GM21360 (cell line): ENCODE results near the gene ZMIZ2.
"Not testable (repeated sequence)": the region's sequence is repeated elsewhere in the genome, so short reads cannot be mapped to it uniquely, and the experiment has no call there.

Experiments used
- ATAC-seq: cut with Tn5 transposase; IDR thresholded peaks from one replicate; pipeline ENCODE4 v1.9.1; 2021; ENCODE audit warnings: mild to moderate bottlenecking, moderate library complexity; ENCODE audit not compliant: unreplicated experiment

Gene ZMIZ2

DNA sequence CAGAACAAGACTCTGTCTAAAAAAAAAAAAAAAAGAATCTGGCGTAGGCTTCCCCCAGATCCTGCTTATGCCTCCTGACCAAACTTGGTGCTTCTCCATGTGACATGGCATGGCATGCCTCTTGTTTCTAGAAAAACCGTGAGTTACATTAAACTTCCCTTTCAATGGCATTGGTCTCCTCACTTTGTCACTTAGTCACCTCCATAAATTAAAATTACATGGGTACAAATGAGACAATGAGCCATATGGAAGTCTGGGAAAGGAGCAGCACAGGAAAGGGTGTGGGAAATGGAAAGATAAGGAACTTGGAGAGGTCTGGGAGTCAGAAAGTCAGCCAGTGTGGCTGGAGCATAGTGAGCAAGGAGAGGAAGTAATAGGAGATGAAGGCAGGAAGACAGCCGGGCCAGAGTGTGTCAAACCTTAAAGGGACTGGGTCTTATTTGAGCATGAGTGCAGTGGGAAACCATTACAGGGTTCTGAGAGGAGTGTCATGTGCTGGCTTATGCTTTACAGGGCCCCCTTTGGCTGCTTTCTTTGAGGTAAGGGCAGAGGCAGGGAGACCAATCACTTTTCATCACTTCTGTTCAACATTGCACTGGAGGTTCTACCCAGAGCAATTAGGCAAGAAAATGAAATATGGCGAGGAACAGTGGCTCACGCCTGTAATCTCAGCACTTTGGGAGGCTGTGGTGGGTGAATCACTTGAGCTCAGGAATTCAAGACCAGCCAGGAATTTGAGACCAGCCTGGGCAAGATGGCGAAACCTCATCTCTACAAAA, 21.3 kb upstream of the ZMIZ2 start:
- ATAC-seq, result no peak

DNA sequence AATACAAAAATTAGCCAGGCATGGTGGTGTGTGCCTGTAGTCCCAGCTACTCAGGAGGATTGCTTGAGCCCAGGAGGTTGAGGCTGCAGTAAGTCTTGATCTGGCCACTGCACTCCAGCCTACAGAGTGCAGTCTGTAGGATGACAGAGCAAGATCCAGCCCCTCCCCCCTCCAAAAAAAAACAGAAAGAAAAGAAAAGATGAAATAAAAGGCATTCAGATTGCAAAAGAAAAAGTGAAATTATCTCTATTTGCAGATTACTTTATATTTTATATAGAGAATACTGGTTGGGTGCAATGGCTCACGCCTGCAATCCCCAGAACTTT, 20.7 kb upstream of the ZMIZ2 start:
- ATAC-seq, result no peak

DNA sequence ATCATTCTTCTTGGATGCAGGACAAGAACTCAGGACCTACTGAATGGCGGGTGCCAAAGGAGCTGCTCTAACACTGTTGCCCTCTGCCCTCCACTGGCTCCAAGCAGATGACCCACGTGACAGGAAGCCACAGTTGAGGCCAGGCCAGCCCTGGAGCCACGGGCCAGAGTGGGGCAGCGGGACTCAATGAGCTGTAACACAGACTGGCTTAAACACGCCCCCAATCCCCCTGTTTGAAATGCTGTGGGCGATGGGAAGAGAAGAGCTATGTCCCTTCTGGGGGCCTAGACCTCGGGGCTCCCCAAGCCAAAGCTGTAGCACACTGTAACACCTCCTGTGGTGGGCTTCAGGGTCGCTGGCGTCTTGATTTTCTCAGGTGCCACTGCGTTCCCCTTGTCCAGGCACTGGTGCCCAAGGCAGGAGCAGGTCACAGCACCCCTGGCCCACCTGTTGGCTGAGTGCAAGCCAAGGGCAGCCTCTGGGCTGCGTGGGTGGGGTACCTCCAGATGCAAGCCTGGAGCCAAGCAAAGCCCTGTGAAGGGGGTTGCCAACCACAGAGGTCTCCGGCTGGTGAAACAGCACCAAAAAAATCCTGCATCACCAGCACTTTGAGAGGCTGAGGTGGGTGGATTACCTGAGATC, 18.6 kb upstream of the ZMIZ2 start:
- ATAC-seq, result no peak

DNA sequence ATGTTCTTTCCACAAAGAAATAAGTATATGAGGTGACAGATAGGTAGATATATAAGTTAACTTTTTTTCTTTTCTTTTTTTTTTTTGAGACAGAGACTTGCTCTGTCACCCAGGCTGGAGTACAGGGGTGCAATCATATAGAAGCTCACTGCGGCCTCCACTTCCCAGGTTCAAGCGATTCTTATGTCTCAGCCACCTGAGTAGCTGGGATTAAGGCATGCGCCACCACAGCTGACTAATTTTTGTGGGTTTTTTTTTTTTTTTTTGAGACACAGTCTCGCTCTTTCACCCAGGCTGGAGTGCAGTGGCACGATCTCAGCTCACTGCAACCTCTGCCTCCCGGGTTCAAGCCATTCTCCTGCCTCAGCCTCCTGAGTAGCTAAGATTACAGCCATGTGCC, 15.7 kb upstream of the ZMIZ2 start:
- ATAC-seq, result not testable (repeated sequence)

DNA sequence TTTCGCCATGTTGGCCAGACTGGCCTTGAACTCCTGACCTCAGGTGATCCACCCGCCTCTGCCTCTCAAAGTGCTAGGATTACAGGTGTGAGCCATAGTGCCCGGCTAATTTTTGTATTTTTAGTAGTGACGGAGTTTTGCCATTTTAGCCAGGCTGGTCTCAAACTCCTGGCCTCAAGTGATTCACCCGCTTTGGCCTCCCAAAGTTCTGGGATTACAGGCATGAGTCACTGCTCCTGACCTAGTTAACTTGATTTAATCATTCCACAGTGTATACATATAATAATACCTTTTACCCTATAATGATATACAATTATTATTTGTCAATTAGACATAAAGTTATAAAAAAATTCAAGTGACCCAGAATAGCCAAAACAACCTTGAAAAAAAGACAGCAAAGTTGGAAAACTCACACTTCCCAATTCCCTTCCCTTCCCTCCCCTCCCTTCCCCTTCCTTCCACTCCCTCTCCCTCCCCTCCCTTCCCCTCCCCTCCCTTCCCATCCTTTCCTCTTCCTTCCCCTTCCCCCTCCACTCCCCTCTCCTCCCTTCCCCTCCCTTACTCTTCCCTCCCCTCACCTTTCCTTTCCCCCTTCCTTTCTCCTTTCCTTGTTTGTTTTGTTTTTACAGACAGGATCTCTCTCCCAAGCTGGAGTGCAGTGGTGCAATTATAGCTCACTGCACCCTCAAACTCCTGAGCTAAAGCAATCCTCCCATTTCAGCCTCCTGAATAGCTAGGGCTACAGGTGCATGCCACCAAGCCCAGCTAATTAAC, 14.8 kb upstream of the ZMIZ2 start:
- ATAC-seq, result no peak

DNA sequence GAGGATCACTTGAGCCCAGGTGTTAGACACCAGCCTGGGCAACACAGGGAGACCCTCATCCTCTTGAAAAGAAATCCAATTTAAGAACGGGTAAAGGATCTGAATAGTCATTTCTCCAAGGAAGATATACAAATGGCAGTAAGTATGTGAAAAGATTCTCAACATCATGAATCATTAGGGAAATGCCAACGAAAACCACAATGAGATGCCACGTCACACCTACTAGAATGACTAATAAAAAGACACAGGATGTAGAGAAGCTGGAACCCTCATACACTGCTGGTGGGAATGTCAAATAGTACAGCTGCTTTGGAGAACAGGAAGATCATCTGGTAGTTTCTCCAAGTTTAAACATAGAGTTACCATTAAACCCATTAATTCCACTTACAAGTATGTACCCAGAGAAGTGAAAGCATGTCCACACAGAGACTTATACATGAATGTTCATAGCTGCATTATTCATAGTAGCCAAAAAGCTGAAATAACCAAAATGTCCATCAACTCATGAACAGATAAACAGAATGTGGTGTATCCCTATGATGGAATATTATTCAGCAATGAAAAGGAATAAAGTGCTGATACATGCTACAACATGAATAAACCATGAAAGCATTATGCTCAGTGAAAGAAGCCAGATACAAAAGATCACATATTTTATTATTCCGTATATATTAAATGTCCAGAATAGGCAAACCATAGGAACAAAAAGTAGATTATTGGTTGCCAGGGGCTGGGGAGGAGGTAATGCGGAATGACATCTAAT, 13.1 kb upstream of the ZMIZ2 start:
- no peak for ATAC-seq

DNA sequence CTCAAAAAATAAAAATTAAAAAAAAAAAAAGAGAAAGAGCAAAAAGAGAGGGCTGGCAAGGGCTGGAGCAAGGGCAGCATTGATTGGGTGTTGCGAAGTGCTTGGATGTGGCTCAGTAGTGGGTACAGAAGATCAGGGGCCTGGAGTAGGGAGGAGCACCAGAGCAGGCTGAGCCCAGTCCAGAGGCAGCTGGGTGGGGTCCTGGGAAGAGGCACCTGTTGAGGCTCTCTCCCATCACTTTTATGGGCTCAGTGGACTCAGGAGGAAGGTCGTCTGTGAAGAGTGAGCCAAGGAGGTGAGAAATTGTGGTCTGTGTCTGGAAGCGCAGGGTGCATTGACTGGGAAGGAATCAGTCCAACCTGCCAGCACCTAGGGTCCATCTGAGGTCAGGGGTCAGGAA, 11.8 kb upstream of the ZMIZ2 start:
- ATAC-seq, result no peak

DNA sequence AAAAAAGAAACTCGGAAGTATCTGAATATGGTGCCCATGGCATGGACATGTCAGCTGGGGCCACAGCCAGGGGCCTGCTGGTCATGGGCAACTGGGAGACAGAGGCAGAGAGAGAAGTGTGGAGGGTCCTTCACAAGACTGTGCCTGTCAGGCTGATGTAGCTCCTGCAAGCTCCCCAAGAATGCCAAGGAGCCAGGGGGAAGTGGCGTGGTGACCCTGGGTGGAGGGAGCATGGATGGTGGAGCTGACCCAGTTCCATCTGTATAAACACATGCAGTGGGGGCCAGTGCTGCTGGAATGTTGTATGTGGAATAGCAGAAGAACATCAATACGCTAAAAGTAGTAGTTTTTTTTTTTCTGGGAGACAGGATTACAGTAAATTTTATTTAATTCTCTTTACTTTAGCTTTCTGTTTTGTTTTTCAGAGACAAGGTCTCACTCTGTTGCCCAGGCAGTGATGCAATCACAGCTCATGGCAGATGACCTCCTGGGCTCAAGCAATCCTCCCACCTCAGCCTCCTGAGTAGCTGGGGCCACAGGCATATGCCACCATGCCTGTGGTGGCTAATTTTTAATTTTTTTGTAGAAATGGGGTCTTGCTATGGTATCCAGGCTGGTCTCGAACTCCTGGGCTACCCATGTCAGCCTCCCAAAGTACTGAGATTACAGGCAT, 10.5 kb upstream of the ZMIZ2 start:
- no peak for ATAC-seq

DNA sequence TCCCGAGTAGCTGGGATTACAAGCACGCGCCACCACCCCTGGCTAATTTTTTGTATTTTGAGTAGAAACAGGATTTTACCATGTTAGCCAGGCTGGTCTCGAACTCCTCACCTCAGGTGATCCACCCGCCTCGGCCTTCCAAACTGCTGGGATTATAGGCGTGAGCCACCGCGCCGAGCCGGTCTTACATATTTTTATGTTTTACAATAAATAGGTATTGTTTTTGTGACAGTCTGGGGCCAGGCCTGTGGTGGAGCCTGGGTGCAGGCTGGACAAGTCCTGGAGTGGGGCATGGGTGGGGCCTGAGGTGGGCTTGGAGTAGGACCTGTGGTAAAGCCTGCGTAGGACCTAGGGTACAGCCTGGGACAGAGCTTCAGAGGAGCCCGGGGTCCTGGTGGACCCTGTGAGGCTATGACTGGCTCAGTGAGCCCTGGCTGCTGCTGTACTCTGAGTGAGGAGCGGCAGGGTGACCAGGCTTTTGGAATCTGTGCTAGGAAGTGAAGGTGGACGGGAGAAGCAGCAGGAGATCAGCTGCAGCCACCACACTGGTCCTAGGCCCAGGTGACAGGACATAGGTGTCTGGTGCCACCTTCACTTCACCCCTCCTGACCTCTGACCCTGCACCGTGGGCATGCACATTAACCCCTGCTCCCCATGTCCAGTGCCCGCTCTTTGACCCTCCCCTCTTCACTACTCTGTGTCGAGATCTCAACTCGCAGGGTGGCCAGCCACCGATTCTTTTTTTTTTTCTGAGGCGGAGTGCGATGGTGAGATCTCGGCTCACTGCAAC, 9.6 kb upstream of the ZMIZ2 start:
- no peak for ATAC-seq

DNA sequence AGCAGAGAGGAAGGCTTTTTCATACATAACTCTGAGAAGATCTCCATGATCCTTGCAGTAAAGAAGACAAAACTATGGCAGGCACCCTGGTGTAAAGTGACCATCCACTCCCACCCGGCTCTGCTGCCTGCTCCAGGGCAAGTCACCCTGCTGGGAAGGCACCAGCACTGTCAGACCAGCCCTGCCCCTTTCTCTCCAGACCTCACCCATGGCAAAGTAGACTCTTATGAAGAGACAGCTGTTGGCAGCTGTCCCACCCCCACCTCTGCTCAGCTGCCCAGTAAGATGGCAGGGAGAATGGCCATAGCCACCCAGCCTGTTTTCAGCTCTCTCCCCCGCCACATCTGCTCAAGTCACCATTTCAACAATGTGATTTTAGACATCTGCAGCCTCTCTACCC, 8.6 kb upstream of the ZMIZ2 start:
- no peak for ATAC-seq

DNA sequence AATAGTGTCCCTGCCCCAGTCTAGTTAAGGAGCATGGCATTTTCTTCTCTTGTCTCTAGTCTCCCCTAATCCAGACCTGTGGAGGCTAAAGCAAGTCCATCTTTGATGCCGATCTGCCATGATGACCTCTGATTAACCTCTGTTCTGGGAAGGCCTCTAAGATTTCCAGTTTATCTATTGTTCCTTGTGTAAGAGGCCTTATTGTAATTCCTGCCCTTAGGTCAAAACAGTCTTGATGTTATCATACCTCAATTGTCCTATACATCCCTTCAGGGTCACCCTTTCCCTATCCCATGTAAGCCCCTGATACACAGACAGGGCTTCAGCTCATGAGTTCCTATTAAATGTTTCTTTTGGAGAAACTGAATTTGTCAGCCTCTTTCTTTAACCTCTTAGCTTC, 4.9 kb upstream of the ZMIZ2 start:
- ATAC-seq, result no peak

DNA sequence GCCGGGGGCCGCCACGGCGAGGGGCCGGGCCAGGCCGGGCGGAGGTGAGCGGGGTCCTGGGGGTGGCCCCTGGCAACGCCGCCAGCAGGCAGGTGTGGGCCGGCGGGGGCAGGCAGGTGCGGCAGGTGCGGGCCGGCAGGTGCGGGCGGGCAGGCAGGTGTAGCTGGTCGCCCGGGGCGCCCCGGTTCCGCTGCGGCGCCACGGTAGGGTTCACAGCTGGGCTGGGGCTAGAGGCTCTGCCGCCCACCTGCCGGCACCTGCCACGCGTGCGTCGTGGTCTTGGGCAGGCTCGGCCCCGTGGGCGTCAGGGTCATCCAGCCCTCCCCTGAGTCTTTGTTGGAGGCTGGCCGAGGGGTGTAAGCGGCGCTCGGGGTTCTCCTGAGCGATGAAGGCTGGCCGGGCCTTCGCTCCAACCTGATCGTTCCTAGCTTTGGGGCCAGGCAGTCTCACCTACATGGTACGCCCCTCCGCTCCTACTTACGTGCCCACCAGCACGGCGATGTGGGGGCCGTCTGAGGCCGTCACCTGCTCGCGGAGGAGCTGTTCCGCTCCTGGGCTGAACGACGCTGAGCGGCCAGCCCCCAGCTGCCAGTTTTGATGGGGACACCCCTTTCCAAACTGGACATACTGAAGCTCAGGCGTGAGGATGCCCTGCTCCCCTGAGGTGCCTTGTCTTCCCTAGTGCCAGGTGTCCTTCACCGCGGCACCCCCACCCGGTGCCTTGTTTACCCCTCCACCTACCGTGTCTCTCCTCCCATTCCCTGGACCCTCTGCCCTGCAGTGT, 493 bp downstream of the ZMIZ2 start:
- peak; percentile 12 for ATAC-seq

DNA sequence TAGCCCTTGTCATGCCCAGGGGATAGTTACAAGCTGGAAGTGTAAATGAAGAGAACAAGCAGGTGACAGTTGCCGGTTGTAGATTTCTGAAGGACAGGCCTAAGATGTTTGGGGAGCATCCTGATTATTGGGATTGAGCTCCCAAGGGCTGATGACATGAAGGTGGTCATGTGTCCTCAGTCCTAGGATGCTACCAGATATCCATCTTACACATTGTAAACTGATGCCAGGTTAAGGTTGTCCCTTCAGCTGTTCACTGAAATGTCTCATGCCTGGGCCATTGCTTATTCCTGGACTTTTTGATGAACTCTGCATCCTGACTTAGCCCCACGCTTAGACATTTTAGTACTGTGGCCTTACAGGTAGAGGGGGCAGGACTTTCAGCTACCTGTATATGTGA, 1.3 kb downstream of the ZMIZ2 start:
- ATAC-seq, result no peak

DNA sequence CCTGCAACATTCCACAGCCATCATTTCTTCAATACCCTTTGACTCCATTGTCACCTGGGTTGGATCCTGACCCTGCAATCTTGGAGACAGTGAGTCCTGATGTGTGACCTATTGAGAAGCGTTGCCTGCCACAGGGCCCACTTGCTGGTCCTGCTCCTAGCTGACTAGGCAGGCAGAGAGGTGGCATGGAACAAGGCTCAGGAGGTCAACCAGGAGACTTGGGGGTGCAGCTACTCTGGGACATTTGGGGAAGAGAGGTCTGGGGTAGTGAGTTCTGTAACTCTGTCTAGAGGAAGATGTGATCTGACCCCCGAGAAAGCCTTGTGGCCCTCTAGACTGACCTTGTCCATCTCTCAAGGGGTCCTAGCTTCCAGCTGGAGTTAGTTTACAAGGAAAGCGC, 1.8 kb downstream of the ZMIZ2 start:
- no peak for ATAC-seq

DNA sequence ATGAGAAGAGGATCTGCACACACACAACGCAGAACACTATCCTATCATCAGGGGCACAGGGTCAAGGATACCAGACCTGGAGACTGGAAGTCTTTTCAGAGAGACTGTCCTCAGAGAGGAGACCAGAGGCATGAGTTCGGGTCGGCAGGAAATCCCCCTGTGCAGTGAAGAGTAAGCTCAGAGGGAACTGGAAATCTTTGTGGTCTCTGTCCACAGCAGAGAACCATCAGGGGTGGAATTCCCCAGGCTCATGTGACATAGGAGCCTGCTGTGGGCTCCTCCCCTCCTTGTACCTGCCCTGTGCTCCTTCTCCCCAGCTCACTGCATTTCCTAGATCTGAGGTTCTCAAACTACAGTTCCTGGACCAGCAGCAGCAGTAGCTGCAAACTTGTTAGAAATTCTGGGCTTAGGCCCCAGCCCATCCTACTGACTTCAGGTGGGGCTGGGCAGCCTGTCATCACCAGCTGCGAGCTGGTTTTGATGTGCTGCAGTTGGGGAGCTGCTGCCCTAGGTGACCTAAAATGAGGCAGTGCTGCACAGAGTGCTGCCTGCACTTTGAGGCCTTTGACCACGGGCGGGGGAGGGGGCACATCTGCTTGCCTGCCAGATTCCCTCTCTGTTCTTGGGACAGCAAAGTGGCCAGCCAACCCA, 2.4 kb downstream of the ZMIZ2 start:
- peak; percentile 48 for ATAC-seq

DNA sequence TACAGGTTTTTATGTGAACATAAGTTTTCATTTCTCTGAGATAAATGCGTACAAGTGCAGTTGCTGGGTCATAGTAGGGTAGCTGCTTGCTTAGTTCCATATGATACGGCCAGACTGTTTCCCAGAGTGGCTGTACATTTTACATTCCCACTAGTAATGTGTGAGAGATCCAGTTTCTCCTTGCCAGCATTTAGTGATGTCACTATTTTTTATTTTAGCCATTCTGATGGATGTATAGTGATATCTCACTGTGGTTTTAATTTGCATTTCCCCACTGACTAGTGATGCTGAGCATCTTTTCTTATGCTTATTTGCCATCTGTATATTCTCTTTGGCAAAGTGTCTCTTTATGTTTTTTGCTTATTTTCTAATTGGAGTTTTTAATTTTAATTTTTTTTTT, 4.2 kb downstream of the ZMIZ2 start:
- ATAC-seq, result no peak

DNA sequence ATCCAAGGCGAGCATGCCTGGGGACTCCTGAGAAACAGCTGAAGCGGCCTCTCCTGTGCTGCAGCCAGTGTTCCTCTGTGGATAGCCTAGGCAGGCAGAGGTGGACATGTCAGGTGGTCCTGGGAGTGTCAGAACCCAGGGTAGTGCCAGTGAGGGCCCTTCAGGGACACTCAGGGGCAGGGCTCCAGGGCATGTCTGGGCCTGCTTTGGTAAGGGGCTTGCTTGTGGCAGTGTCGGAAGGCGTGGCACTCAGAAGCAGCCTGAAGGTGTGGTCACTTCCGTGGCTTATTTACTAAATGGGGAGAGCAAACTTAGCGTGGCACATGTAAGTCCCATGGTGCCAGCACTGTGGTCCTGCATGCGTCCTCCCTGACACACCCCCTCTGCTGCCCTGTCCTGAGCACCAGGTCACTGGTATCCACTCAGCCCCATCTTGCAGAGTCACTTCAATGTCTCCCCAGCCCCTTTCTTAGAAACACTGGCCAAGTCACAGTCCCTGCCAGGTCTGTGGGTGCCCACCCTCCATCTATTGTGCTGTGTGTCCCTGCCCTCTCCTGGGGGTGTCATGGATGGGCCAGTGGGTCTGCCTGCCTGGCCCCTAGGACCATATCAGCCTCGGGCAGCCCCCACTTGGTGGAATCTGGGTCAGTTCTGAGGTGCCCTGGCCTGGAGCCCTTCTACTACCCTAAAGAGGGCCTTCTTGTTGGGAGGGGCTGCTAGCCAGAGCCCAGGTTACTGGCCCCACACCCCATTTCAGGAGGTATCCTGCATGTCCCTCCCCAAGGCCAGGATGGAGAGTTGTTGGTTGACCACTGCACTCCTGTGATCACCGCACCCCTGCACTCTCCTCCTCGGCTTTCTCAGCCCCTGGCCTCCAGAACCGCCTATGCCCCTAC, 6.4 kb downstream of the ZMIZ2 start:
- ATAC-seq, result no peak
